ENCODE data around the gene STK32B.

DNA sequence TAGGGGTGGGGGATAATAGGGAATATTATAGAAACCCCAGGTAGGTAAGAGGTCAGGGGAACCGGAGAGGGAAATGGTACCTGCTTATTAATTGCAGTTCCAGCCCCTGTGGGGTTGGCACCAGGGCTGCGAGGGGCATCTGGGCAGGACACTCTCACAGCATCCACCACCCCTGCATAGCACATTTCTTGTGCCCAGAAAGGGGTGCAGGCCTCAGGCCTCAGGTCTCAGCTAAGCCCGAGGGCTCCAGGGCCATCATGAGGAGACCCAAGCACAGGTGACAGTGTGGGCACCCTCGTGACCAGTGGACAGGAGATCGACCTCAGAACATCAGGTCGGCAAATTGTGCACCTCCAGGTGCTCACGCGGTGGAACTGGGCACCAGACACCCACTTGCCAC is 492.4 kb downstream of the STK32B start:
- TF ChIP-seq ELF4 (IDR thresholded peaks at IDR 0.05) (no peak), L3MBTL2 (conservative IDR thresholded peaks at IDR 0.05) (no peak), SP1 (IDR thresholded peaks at IDR 0.05) (no peak), ZNF384 (IDR thresholded peaks at IDR 0.05) (no peak), FOXA1 (IDR thresholded peaks at IDR 0.05) (no peak), SUZ12 (IDR thresholded peaks at IDR 0.05) (no peak)
